Trophoblast cell (in vitro differentiated cells and primary cell): ENCODE measurements around the gene COL4A2.
A peak's percentile ranks its signal among the peaks of the same experiment; 100 is the strongest.

Experiments used
- DNase-seq, 2 donors: peaks; one replicate each; pipeline ENCODE4 v3.0.0-alpha.2; 2016
- H2AFZ ChIP-seq: 2 replicates; pipeline ENCODE4 v1.6.1; 2013; ENCODE audit warnings: low read length, moderate library complexity, mild to moderate bottlenecking; ENCODE audit not compliant: insufficient read depth, poor library complexity
- H2AK5ac ChIP-seq: 2 replicates; pipeline ENCODE4 v1.6.1; 2013; ENCODE audit warnings: mild to moderate bottlenecking, low read length
- H2BK120ac ChIP-seq: 2 replicates; pipeline ENCODE4 v1.6.1; 2013; ENCODE audit warnings: low read length, mild to moderate bottlenecking, moderate library complexity; ENCODE audit not compliant: insufficient read depth, poor library complexity
- H2BK12ac ChIP-seq: 2 replicates; pipeline ENCODE4 v1.6.1; 2013; ENCODE audit warnings: mild to moderate bottlenecking, low read length, moderate library complexity
- H2BK5ac ChIP-seq: 2 replicates; pipeline ENCODE4 v1.6.1; 2013; ENCODE audit warnings: low read length, low read depth, moderate library complexity, mild to moderate bottlenecking; ENCODE audit not compliant: poor library complexity
- H3K14ac ChIP-seq: 2 replicates; pipeline ENCODE4 v1.6.1; 2013; ENCODE audit warnings: mild to moderate bottlenecking, low read length
- H3K18ac ChIP-seq: 2 replicates; pipeline ENCODE4 v1.6.1; 2013; ENCODE audit warnings: mild to moderate bottlenecking, low read length
- H3K23ac ChIP-seq: 2 replicates; pipeline ENCODE4 v1.6.1; 2013; ENCODE audit warnings: low read length
- H3K27ac ChIP-seq: 2 replicates; pipeline ENCODE4 v1.5.1; 2013; ENCODE audit warnings: low read depth, mild to moderate bottlenecking, inconsistent platforms, low read length, moderate library complexity
- H3K27me3 ChIP-seq: 2 replicates; pipeline ENCODE4 v1.6.1; 2013; ENCODE audit warnings: inconsistent platforms, mild to moderate bottlenecking, low read length, moderate library complexity; ENCODE audit not compliant: insufficient read depth
- H3K36me3 ChIP-seq, 2 experiments: 1 replicate in 1 of 2; 2 replicates in 1 of 2; pipeline ENCODE4 v1.6.1; 2013; ENCODE audit warnings: low read length in 2 of 2, mild to moderate bottlenecking in 2 of 2, moderate library complexity in 1 of 2; ENCODE audit not compliant: insufficient read depth in 2 of 2, control insufficient read depth in 1 of 2
- H3K4ac ChIP-seq: 2 replicates; pipeline ENCODE4 v1.6.1; 2013; ENCODE audit warnings: low read depth, mild to moderate bottlenecking, low read length, moderate library complexity
- H3K4me1 ChIP-seq, 2 experiments: 1 replicate in 1 of 2; 2 replicates in 1 of 2; pipeline ENCODE4 v1.6.1; 2013; ENCODE audit warnings: low read length in 2 of 2, mild to moderate bottlenecking in 2 of 2, moderate library complexity in 1 of 2; ENCODE audit not compliant: insufficient read depth in 2 of 2, control insufficient read depth in 1 of 2
- H3K4me2 ChIP-seq: 2 replicates; pipeline ENCODE4 v1.6.1; 2013; ENCODE audit warnings: inconsistent platforms, mild to moderate bottlenecking, low read length, moderate library complexity
- H3K4me3 ChIP-seq: 2 replicates; pipeline ENCODE4 v1.5.1; 2013; ENCODE audit warnings: mild to moderate bottlenecking, low read depth, low read length, inconsistent platforms
- H3K79me1 ChIP-seq: one replicate; pipeline ENCODE4 v1.6.1; 2013; ENCODE audit warnings: low read length
- H3K79me2 ChIP-seq: 2 replicates; pipeline ENCODE4 v1.6.1; 2013; ENCODE audit warnings: low read length, mild to moderate bottlenecking; ENCODE audit not compliant: control insufficient read depth, insufficient read depth, poor library complexity
- H3K9ac ChIP-seq: 2 replicates; pipeline ENCODE4 v1.6.1; 2013; ENCODE audit warnings: mild to moderate bottlenecking, low read length
- H3K9me3 ChIP-seq: 2 replicates; pipeline ENCODE4 v1.6.1; 2013; ENCODE audit warnings: low read depth, mild to moderate bottlenecking, control low read depth, inconsistent platforms, low read length; ENCODE audit not compliant: insufficient read depth
- H4K12ac ChIP-seq: 2 replicates; pipeline ENCODE4 v1.6.1; 2013; ENCODE audit warnings: low read depth, mild to moderate bottlenecking, low read length, moderate library complexity
- H4K8ac ChIP-seq: 2 replicates; pipeline ENCODE4 v1.6.1; 2013; ENCODE audit warnings: low read depth, mild to moderate bottlenecking, low read length, moderate library complexity
- H4K91ac ChIP-seq: one replicate; pipeline ENCODE4 v1.6.1; 2013; ENCODE audit warnings: low read depth, mild to moderate bottlenecking, low read length, moderate library complexity
- WGBS: extraction: QIAGEN DNeasy Blood & Tissue Kit; methylation state at CpG from one replicate; pipeline ENCODE4 v1.1.7; 2013; ENCODE audit warnings: missing lambda C conversion rate; ENCODE audit not compliant: insufficient read length, insufficient coverage; ENCODE audit errors: extremely low coverage; 5-methylcytosine and 5-hydroxymethylcytosine counted together

COL4A2 gene

GRCh38 chr13:110328573-110328972 is 21.5 kb downstream of the COL4A2 start:
- H2BK5ac ChIP-seq, result no peak overlapping the region
- peaks cover 4% of the 10 kb centered on the region for H3K79me2 ChIP-seq
- peak overlapping the region; percentile 21 for H3K18ac ChIP-seq

GRCh38 chr13:110329258-110329657 is 22.2 kb downstream of the COL4A2 start:
- Histone ChIP-seq H3K27me3 (no peaks in the 10 kb centered on the region), H3K27ac (no peak overlapping the region)
- WGBS, result no CpG with 5 or more reads among the region's 6 CpGs

More at GRCh38 chr13:110328573-110328972, 21.5 kb downstream of the COL4A2 start:
- H3K27ac ChIP-seq, result no peak overlapping the region
- H4K8ac ChIP-seq, result no peak overlapping the region
- no peak overlapping the region for H3K4me2 ChIP-seq
- no peak overlapping the region for H3K4me3 ChIP-seq
- WGBS, result no CpG with 5 or more reads among the region's 10 CpGs
- peaks cover 6% of the 10 kb centered on the region for H3K79me1 ChIP-seq
- H3K36me3 ChIP-seq, result peaks cover 36 to 41% of the 10 kb centered on the region in 2 experiments
- no peaks in the 10 kb centered on the region for H3K27me3 ChIP-seq
- no peak overlapping the region for H2BK120ac ChIP-seq
- H3K9ac ChIP-seq, result no peak overlapping the region
- H3K14ac ChIP-seq, result no peak overlapping the region
- H3K4me1 ChIP-seq, result peaks cover 22 to 38% of the 10 kb centered on the region in 2 experiments
- H3K4ac ChIP-seq, result no peak overlapping the region
- H3K23ac ChIP-seq, result no peak overlapping the region
- H2AFZ ChIP-seq, result no peak overlapping the region
- H4K12ac ChIP-seq, result no peak overlapping the region
- no peak overlapping the region for H2AK5ac ChIP-seq
- H3K9me3 ChIP-seq, result no peaks in the 10 kb centered on the region
- H4K91ac ChIP-seq, result no peak overlapping the region
- DNase-seq, result no peak
- H2BK12ac ChIP-seq, result no peak overlapping the region

DNA sequence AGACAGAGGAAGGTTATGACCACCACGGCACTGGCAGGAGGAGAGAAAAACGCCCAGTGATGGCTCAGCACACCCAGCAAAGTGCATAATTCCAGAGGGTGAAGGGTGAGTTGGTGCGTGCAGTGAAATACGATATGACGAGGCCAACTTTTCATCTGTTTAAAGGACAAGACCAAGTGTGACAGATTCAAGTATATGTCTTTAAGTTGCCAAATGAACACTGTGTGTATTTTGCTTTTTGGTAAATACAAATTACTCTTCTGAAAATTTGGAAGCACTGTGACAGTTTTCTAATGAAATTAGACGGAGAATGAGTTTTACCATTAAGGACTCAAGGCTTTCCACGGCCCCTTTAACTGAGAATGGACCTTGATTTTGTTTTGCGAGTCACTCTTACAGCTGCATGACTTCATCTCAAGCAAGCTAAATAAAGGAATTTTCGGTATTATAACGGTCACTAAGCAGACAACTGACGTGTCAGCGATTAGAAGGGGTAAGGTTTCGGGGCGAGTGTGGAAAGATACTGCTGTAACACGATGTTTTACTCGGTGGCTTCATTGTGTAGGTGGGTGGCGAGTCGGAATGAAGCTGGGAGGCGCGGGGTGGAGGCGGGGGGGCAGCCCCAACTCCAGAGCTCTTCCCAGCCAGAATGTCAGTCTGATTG is 22.8 kb downstream of the COL4A2 start:
- H3K79me2 ChIP-seq, result peaks cover 7% of the 10 kb centered on the region
- no peak overlapping the region for H3K23ac ChIP-seq
- H4K8ac ChIP-seq, result no peak overlapping the region
- H3K36me3 ChIP-seq, result peaks cover 31 to 34% of the 10 kb centered on the region in 2 experiments
- DNase-seq, result no peak
- no peak overlapping the region for H3K4ac ChIP-seq
- H3K4me1 ChIP-seq, result peaks cover 23 to 38% of the 10 kb centered on the region in 2 experiments
- no peak overlapping the region for H2BK5ac ChIP-seq
- H3K18ac ChIP-seq, result no peak overlapping the region
- H3K14ac ChIP-seq, result no peak overlapping the region
- H3K9ac ChIP-seq, result no peak overlapping the region
- no CpG with 5 or more reads among the region's 21 CpGs for WGBS
- no peak overlapping the region for H2BK120ac ChIP-seq
- H3K4me3 ChIP-seq, result no peak overlapping the region
- H2AK5ac ChIP-seq, result no peak overlapping the region
- no peak overlapping the region for H4K91ac ChIP-seq
- H3K27me3 ChIP-seq, result no peaks in the 10 kb centered on the region
- H3K4me2 ChIP-seq, result no peak overlapping the region
- H3K9me3 ChIP-seq, result no peaks in the 10 kb centered on the region
- no peak overlapping the region for H4K12ac ChIP-seq
- H2AFZ ChIP-seq, result no peak overlapping the region
- H2BK12ac ChIP-seq, result no peak overlapping the region
- peaks cover 11% of the 10 kb centered on the region for H3K79me1 ChIP-seq
- no peak overlapping the region for H3K27ac ChIP-seq

More at GRCh38 chr13:110329258-110329657, 22.2 kb downstream of the COL4A2 start:
- no peak overlapping the region for H3K14ac ChIP-seq
- no peak overlapping the region for H3K23ac ChIP-seq
- no peak overlapping the region for H4K8ac ChIP-seq
- no peak overlapping the region for H2BK120ac ChIP-seq
- peaks cover 33 to 38% of the 10 kb centered on the region in 2 experiments for H3K36me3 ChIP-seq
- peaks cover 10% of the 10 kb centered on the region for H3K79me1 ChIP-seq
- no peak overlapping the region for H4K91ac ChIP-seq
- no peak overlapping the region for H3K4me2 ChIP-seq
- H3K4me1 ChIP-seq, result peaks cover 25 to 40% of the 10 kb centered on the region in 2 experiments
- H3K4me3 ChIP-seq, result no peak overlapping the region
- H2AFZ ChIP-seq, result no peak overlapping the region
- H3K9me3 ChIP-seq, result no peaks in the 10 kb centered on the region
- no peak overlapping the region for H2BK12ac ChIP-seq
- no peak overlapping the region for H2AK5ac ChIP-seq
- H2BK5ac ChIP-seq, result no peak overlapping the region
- H4K12ac ChIP-seq, result no peak overlapping the region
- no peak for DNase-seq
- H3K4ac ChIP-seq, result no peak overlapping the region
- H3K79me2 ChIP-seq, result peaks cover 4% of the 10 kb centered on the region
- no peak overlapping the region for H3K18ac ChIP-seq
- no peak overlapping the region for H3K9ac ChIP-seq

DNA sequence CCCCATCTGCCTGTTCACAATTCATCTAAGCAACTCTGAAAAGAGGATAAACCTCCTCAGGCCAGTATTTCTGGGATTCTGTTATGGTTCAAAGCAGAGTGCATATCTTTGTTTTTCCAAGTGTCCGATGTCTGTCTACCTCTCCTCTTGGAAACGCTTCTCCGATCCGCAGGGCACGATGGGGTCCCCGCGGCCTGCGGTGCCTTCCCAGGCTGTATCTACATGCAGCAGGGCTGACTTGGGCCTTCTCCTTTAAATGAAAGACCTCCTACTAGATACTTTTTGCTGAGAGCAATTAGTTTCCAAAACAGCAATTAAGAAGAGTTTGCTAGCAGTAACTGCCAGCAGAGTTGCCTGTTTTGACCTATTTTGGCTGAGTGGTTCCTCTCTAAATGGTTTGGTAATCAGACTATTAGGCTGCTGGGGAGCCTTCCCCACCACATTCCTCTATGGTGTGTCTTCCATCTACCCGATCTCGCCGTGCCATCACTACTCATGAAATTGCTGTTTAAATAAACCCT is 23.5 kb downstream of the COL4A2 start:
- Histone ChIP-seq H3K4me1 (peaks cover 26 to 37% of the 10 kb centered on the region in 2 experiments), H3K27me3 (no peaks in the 10 kb centered on the region), H4K8ac (no peak overlapping the region), H3K79me2 (peaks cover 8% of the 10 kb centered on the region), H3K9ac (no peak overlapping the region), H4K91ac (no peak overlapping the region), H3K14ac (no peak overlapping the region), H2BK12ac (no peak overlapping the region), H4K12ac (no peak overlapping the region), H3K4ac (no peak overlapping the region), H3K4me3 (no peak overlapping the region), H2AK5ac (no peak overlapping the region), H3K18ac (peak overlapping the region; percentile 78), H2AFZ (no peak overlapping the region), H2BK5ac (no peak overlapping the region), H3K36me3 (peaks cover 32 to 37% of the 10 kb centered on the region in 2 experiments), H3K79me1 (peaks cover 13% of the 10 kb centered on the region), H3K23ac (no peak overlapping the region), H3K4me2 (no peak overlapping the region), H3K9me3 (no peaks in the 10 kb centered on the region), H3K27ac (no peak overlapping the region), H2BK120ac (no peak overlapping the region)
- no peak for DNase-seq
- no CpG with 5 or more reads among the region's 11 CpGs for WGBS
